GM12892 (cell line): Measurements from ENCODE around the gene GRK3.
"Not testable (repeated sequence)": the region's sequence is repeated elsewhere in the genome, so short reads cannot be mapped to it uniquely, and the experiment has no call there.

Source experiments
- POLR2A ChIP-seq: IDR thresholded peaks from 2 replicates; pipeline ENCODE4 v1.6.1; 2011; ENCODE audit warnings: low read depth, low read length, control low read depth
- POLR2AphosphoS5 ChIP-seq: IDR thresholded peaks from 2 replicates; pipeline ENCODE4 v1.6.1; 2011; ENCODE audit warnings: low read depth, low read length, control low read depth

- not testable (repeated sequence) for TF ChIP-seq POLR2AphosphoS5, POLR2A
Measured at GRCh38 chr22:25559910-25560309, 4.6 kb upstream of the GRK3 start.
